Brain microvascular endothelial cell (primary cell): Measurements from ENCODE around the gene ALG2.

Source experiments
- DNase-seq: peaks from one replicate; pipeline ENCODE4 v3.0.0-alpha.2; 2020
- H3K27ac ChIP-seq: fragments of 250-450 bp; sonication (Bioruptor Pico); 2 replicates; pipeline ENCODE4 v1.5.1; 2020; ENCODE audit warnings: mild to moderate bottlenecking, moderate library complexity
- H3K27me3 ChIP-seq: fragments of 250-450 bp; sonication (Bioruptor Pico); replicated peaks from 2 replicates; pipeline ENCODE4 v1.5.1; 2020; ENCODE audit warnings: mild to moderate bottlenecking
- H3K36me3 ChIP-seq: fragments of 250-450 bp; sonication (Bioruptor Pico); replicated peaks from 2 replicates; pipeline ENCODE4 v1.5.1; 2020; ENCODE audit warnings: mild to moderate bottlenecking
- H3K4me3 ChIP-seq: 2 replicates; pipeline ENCODE4 v1.5.1; 2011; ENCODE audit warnings: low read depth, mild to moderate bottlenecking, control low read depth, low read length, moderate library complexity
- in situ Hi-C: cut with HindIII; loops from 2 replicates; pipeline ENCODE4 v1.10.0; 2017; ENCODE audit warnings: low sequenced_read_pairs, low pct_ligation_motif_present
- TF ChIP-seq, protein P1 (sequence below): IDR thresholded peaks from 2 replicates; pipeline ENCODE4 v1.5.1; 2011; ENCODE audit warnings: low read depth, mild to moderate bottlenecking, moderate library complexity, low read length, control low read depth, inconsistent platforms; ENCODE audit errors: missing control alignments

ALG2 gene

GRCh38 chr9:99171225-99172123 lies 50.3 kb downstream of the ALG2 start:
- no peak for DNase-seq
- TF ChIP-seq, protein P1, sequence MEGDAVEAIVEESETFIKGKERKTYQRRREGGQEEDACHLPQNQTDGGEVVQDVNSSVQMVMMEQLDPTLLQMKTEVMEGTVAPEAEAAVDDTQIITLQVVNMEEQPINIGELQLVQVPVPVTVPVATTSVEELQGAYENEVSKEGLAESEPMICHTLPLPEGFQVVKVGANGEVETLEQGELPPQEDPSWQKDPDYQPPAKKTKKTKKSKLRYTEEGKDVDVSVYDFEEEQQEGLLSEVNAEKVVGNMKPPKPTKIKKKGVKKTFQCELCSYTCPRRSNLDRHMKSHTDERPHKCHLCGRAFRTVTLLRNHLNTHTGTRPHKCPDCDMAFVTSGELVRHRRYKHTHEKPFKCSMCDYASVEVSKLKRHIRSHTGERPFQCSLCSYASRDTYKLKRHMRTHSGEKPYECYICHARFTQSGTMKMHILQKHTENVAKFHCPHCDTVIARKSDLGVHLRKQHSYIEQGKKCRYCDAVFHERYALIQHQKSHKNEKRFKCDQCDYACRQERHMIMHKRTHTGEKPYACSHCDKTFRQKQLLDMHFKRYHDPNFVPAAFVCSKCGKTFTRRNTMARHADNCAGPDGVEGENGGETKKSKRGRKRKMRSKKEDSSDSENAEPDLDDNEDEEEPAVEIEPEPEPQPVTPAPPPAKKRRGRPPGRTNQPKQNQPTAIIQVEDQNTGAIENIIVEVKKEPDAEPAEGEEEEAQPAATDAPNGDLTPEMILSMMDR, result no peak
- no peaks in the 10 kb centered on the region for H3K27me3 ChIP-seq
- H3K4me3 ChIP-seq, result no peak overlapping the region
- H3K36me3 ChIP-seq, result no peaks in the 10 kb centered on the region
- in situ Hi-C loops, result no loop called here
- H3K27ac ChIP-seq, result no peak overlapping the region

DNA sequence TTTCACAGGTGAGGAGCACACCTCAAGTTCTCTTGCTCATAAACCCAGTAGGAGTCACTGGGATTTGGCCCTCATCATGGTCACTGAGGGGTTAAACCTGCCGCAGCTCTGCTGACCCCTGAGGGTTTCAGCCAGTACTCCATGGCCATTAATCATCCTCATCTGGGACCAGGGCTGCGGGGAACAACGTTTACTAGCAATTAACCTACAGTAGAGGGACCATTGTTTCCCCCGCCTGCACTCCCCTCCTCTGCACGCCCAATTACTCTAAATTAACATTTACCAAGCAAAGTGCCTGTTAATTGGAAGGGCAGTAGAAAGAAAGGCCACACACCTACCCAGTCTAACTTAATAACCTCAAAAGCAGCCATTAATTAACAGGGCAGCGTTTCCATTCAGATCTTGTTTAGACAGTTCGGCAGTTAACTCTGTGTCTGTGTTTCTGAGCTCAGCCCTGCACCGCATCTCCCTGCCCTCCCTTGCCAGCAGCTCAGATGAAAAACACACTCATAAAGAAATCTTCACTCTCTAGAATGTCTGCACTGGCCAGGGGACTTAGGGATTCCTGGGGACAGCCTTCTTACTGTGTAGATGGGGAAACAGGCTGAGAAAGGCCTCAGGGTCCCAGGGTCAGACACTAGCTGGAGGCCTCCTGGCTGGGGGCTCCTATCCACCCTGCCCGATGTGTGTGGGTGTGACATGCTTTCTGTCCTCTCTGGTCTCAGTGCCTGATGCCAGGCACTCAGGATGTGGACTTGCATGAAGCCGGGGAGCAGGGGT lies 51.6 kb downstream of the ALG2 start:
- TF ChIP-seq, protein P1, result peak; percentile 58
- in situ Hi-C loops, result no loop called here
- Histone ChIP-seq H3K36me3 (no peaks in the 10 kb centered on the region), H3K27ac (no peak overlapping the region), H3K27me3 (no peaks in the 10 kb centered on the region), H3K4me3 (no peak overlapping the region)
- DNase-seq, result no peak

DNA sequence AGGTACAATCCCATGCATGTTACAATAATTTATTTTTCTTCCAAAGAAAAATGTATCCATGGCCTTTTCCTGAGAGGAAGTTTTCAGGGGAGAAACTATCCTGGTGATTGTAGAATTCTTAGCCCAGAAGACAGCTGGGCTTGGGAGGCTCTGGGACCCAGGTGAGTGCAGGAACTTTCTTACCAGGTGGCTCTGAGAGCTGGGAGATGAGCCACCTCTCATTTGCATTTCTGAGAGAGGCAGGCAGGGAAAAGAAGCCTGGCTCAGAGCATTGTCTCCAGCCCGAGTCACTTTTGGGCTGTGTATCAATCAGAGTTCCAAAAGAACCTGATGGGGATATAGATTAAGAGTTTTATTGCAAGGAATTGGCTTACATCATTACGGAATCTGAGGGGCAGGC lies 52.7 kb downstream of the ALG2 start:
- H3K36me3 ChIP-seq, result no peaks in the 10 kb centered on the region
- DNase-seq, result no peak
- no peak overlapping the region for H3K27ac ChIP-seq
- TF ChIP-seq, protein P1, result no peak
- no peak overlapping the region for H3K4me3 ChIP-seq
- no peaks in the 10 kb centered on the region for H3K27me3 ChIP-seq
- in situ Hi-C loops, result no loop called here

DNA sequence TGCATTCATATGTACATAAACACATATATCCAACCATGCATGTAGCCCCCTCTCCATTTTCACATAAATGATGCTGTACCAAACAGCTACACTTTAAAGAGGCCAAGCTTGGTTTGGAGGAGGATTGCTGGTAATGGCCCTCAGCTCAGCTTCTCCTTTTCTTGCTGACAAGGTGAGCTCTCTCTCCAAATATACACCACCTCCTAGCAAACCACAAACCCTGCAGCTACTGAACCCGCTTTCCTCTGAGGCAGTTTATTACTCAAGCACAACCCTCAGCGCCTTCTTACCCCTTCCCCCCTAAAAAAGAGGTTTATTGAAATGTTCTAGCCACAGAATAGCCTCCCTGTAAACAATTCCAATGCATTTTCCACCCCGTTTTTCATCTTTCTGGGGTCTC lies 54.0 kb downstream of the ALG2 start:
- TF ChIP-seq, protein P1, result no peak
- Histone ChIP-seq H3K36me3 (no peaks in the 10 kb centered on the region), H3K27ac (no peak overlapping the region), H3K27me3 (no peaks in the 10 kb centered on the region), H3K4me3 (no peak overlapping the region)
- no peak for DNase-seq
- in situ Hi-C loops, result no loop called here

DNA sequence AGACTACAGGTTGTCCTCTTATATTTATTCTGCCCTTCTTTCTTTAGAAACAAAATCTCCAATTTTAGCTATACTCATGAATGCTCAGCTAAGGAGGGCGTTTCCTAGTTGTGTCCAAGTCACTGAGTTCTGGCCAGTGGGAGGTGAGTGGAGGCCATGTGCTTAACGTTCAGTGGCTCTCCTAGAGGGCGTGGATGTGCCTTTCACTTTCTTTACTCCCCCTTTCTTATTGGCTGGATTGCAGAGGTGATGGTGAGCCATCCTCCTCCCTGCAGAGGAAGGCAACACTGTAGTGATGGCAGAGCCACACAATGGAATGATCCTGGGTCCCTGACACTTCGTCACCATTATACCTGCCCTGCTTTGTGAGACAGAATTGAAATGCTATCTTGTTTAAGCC lies 54.6 kb downstream of the ALG2 start:
- Histone ChIP-seq H3K4me3 (no peak overlapping the region), H3K27ac (no peak overlapping the region), H3K36me3 (no peaks in the 10 kb centered on the region), H3K27me3 (no peaks in the 10 kb centered on the region)
- DNase-seq, result no peak
- TF ChIP-seq, protein P1, result no peak
- in situ Hi-C loops, result no loop called here
